GM21619 (cell line): ENCODE results near the gene ZCCHC14.

ENCODE experiments used
- ATAC-seq: cut with Tn5 transposase; IDR thresholded peaks from one replicate; pipeline ENCODE4 v1.9.1; 2021; ENCODE audit not compliant: unreplicated experiment

Gene ZCCHC14

GRCh38 chr16:87459027-87459426 lies 33.8 kb downstream of the ZCCHC14 start:
- no peak for ATAC-seq

DNA sequence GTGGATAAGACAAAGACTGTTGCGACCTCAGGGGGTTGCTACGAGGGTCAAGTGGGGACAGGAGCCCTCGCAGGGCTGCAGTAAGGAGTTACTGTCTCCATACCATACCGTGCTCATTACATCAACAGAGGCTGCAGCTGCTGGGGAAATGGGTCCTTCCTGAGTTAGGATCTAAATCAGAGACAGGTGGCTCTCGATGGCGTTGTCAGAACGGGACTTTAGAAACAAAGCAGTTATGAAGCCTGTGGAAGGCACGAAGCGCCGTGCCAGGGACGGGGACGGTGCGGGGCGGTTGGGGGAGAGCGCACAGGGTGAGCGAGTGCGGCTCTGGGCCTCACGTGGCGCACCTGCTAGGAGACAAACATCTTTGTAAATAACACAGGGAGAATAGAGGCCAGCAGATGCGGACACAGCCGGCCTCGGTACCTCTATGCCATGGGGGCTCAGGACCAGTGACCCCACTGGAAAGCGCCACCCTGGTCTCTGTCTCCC lies 34.4 kb downstream of the ZCCHC14 start:
- ATAC-seq: no peak

GRCh38 chr16:87457709-87458423 lies 35.0 kb downstream of the ZCCHC14 start:
- ATAC-seq: no peak

DNA sequence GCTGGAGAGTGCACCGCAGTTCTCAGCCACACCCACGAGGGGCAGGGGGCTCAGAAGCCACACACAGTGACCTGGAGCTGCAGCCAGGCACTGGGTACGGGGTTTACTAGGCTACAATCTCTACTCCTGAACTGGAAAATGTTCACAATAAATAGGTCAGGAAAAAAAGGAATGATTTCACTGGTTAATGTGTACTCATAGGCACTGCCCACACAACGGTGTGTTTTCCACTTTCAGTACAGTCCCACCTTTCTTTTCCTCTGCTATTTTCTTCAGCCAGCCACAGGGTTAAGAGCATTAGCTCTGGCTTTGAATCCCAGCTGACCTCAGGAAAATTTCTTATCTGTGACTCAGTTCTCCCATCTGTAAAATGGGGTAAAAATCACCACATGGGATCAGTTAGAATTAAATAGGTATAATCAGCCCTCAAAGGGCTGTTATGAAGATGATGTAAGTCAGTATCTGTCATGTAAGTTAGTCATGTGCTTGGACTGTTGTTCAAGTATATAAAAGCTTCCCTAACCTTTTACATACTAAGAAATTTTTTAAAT lies 35.7 kb downstream of the ZCCHC14 start:
- no peak for ATAC-seq

DNA sequence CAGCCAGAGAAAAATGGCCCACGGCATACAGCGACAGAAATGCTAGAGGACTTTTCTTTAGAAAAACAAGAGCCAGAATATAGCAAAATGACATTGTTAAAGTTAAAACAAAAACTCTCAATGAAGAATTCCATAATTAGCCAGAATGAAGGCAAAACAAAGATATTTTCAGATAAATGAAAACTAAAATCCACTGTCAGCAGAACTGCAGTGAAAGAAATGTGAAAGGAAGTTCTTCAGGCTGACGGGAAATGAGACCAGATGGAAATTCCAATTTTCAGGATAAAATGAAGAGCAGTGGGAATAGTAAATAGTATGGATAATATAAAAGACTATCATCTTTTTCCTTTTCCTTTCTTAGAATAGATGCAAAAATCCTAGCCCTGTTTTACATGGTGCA lies 38.4 kb downstream of the ZCCHC14 start:
- ATAC-seq: no peak

GRCh38 chr16:87453326-87453725 lies 39.5 kb downstream of the ZCCHC14 start:
- no peak for ATAC-seq

DNA sequence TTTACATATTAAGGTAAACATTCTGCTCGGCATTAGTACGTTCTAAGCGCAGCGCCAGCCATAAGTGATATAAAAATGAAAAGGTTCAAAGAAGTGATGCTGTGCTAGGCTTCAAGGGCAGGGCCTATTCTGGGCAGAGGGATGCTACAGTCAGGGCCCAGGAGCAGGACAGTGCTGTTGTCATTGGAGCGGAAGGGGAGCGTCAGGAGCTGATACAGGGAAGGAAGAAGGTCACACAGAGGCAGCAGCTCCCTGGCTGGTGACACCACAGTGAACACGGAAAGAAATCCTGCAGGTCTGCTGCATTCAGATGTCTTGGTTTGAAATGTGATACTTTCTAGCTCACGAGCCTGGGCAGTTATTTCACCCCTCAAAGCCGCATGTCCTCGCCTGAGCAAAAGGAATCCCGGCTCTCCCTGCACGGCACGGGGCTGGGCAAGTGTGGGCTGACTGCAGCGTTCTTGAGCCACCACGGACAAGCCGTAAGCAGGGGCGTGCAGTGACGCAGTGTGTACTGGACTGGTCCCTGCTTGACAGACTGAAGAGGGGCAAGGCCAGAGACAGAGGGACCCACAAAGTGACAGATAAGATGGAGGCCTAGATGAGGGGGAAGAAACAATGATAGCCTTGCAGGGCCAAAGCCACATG lies 41.1 kb downstream of the ZCCHC14 start:
- no peak for ATAC-seq

GRCh38 chr16:87448866-87449265 lies 44.0 kb downstream of the ZCCHC14 start:
- no peak for ATAC-seq

DNA sequence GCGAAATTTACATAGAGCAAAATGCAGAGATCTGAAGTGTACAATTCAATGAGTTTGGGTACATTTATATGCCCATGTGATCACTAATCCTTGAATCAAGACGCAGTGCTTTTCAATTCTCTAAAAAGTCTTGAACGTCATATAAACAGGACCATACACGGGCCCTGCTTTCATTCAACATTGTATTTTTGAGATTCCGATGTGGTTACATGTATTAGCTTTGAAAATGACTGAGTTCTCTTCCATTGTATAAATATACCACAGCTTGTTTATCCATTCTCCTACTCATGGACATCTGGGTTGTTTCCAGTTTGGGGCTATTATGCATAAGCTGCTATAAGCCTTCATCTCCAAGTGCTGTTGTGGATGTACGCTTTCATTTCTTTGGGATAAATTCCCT lies 45.5 kb downstream of the ZCCHC14 start:
- no peak for ATAC-seq

DNA sequence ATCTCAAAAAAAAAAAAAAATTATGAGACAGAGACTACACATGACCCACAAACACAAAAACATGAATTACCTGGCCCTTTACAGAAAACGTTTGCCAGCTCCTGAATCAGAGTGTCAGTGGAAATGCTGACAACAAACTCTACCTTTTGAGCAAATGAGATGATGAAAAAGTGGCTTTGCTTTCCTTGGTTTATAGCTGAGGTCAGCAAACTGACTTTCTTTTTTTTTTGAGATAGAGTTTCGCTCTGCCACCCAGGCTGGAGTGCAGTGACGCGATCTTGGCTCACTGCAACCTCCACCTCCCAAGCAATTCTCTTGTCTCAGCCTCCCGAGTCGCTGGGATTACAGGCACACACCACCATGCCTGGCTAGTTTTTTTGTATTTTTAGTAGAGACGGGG lies 46.3 kb downstream of the ZCCHC14 start:
- ATAC-seq: no peak

DNA sequence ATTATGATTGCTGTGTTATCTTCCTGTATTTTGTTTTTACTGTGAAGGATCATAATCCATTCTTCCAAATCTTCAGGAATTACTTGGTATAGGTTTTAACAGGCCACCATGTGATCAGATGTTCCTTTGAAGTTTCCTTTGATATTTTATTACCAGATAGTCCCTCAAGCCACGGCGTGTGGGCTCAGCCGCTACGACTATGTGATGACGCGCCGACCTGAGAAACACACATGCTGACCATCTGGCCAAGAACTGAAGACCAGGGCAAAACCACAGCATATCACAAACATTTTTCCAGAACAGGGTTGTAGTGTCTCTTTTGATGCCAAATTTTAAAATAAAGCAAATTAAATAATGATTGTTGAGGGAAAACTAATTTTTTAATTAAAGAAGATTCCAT lies 47.3 kb downstream of the ZCCHC14 start:
- no peak for ATAC-seq

DNA sequence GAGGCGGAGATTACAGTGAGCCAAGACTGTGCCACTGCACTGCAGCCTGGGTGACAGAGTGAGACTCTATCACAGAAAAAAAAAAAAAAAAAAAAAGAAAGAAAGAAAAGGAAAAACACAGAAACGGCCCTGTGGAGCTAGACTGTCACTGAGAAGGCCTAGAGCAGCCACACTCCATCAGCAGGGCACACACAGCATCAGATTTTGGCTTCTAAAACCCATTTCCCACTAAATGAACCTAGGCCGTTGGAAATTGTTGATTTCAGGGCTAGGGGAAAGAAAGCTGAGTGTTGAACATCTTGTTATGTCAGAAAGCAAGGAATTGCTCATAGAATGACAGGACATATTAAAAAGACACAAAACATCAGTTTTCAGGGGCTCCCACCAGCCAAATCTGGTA lies 48.9 kb downstream of the ZCCHC14 start:
- no peak for ATAC-seq

DNA sequence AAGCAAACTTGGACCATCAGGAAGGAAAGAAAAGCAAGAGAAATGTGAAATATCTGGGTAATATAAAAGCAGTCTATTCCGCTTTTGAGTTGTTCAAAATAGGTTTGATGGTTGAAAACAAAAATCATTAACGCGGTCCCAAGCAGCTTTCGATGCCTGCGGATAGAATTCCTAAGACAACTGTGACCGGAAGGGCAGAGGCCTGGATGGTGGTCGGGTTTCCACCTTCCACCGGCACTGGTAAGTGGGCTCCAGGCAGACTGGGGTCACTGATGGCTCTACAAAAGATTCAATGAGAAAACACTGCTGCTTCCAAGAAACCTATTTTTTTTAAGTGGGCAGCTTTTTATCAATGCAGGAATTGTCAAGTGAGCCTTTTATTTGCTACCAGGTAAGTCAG lies 49.8 kb downstream of the ZCCHC14 start:
- ATAC-seq: no peak

DNA sequence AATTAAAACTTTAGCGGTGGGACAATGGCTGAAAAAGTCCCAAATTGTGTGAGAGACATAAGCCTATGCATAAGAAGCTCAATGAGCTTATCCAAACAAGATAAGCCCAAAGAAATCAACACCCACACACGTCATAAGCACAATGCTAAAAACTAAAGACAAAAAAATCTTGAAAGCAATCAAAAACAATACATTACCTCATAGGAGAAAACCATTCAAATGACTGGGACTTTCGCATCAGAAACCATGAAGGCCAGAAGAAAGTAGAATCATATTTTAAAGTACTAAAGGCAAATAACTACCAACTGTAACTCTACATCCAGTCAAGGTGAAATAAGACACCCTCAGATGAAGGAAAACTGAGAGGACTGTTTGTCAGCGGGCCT lies 50.2 kb downstream of the ZCCHC14 start:
- no peak for ATAC-seq

GRCh38 chr16:87441886-87442580 lies 50.8 kb downstream of the ZCCHC14 start:
- ATAC-seq: no peak

GRCh38 chr16:87439926-87440325 lies 52.9 kb downstream of the ZCCHC14 start:
- no peak for ATAC-seq

DNA sequence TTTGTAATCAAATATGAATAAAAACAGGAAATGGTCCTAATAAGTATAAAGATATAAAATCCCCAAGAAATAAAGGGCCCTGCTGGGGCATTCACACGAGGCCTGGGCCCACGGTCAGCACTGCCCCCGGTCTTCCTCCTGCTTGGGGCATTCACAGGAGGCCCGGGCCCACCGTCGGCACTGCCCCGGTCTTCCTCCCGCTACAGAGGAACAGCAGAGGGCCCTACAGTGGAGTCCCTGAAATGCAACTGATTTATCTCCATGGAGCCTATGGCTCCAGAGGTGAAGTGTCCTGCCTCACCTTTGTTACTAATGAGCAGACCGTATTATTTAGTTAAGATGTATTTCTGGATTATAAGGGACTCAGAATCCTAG lies 54.2 kb downstream of the ZCCHC14 start:
- ATAC-seq: no peak

GRCh38 chr16:87437911-87438610 lies 54.8 kb downstream of the ZCCHC14 start:
- no peak for ATAC-seq

DNA sequence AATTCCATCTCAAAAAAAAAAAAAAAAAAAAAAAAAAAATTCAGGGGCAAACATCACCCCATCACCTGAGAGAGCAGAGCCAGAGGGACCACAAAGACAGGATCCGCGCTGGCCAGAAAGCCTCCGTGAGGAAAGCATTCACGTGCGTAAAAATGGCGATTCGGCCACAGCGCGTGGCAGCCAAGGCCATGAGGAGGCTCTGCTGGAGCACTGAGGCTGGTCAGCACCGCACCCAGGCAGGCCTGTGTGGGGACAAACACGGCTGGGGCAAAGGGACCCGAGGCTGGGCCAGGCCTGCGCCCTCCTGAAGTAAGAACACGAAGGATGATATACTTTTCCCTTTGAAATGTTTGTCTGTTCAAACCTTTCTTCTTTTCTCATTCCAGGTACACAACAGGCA lies 55.5 kb downstream of the ZCCHC14 start:
- ATAC-seq: no peak

GRCh38 chr16:87436225-87437172 lies 56.3 kb downstream of the ZCCHC14 start:
- no peak for ATAC-seq
